IPS-NIHi11 (cell line): Measurements from ENCODE around the gene RALGAPA1.
"Not testable (repeated sequence)": the region's sequence is repeated elsewhere in the genome, so short reads cannot be mapped to it uniquely, and the experiment has no call there.

Experiments used
- DNase-seq: peaks from one replicate; pipeline ENCODE4 v3.0.0; 2012; ENCODE audit warnings: mixed read lengths, low spot score

RALGAPA1 gene

GRCh38 chr14:35761922-35762321 lies 47.2 kb downstream of the RALGAPA1 start:
- DNase-seq: no peak

GRCh38 chr14:35760143-35760542 lies 49.0 kb downstream of the RALGAPA1 start:
- DNase-seq: no peak

GRCh38 chr14:35758523-35759129 lies 50.5 kb downstream of the RALGAPA1 start:
- no peak for DNase-seq

GRCh38 chr14:35754671-35755070 lies 54.4 kb downstream of the RALGAPA1 start:
- no peak for DNase-seq

- DNase-seq: no peak
These were observed 56.7 kb downstream of the RALGAPA1 start for GRCh38 chr14:35752380-35752779.

GRCh38 chr14:35750202-35750904 lies 58.7 kb downstream of the RALGAPA1 start:
- no peak for DNase-seq

- DNase-seq: no peak
These were observed 61.7 kb downstream of the RALGAPA1 start for GRCh38 chr14:35747379-35747778.

GRCh38 chr14:35742442-35742841 lies 66.7 kb downstream of the RALGAPA1 start:
- no peak for DNase-seq

GRCh38 chr14:35742032-35742371 lies 67.1 kb downstream of the RALGAPA1 start:
- no peak for DNase-seq

GRCh38 chr14:35741345-35742031 lies 67.6 kb downstream of the RALGAPA1 start:
- no peak for DNase-seq

- no peak for DNase-seq
These were observed 68.9 kb downstream of the RALGAPA1 start for GRCh38 chr14:35740215-35740614.

GRCh38 chr14:35735163-35735562 lies 73.9 kb downstream of the RALGAPA1 start:
- DNase-seq: not testable (repeated sequence)

- DNase-seq: not testable (repeated sequence)
These were observed 75.6 kb downstream of the RALGAPA1 start for GRCh38 chr14:35733510-35733909.

- DNase-seq: no peak
These were observed 78.2 kb downstream of the RALGAPA1 start for GRCh38 chr14:35730871-35731270.

GRCh38 chr14:35727764-35728163 lies 81.3 kb downstream of the RALGAPA1 start:
- no peak for DNase-seq

- DNase-seq: no peak
These were observed 83.2 kb downstream of the RALGAPA1 start for GRCh38 chr14:35725930-35726329.

- DNase-seq: no peak
These were observed 94.0 kb downstream of the RALGAPA1 start for GRCh38 chr14:35715079-35715478.

- DNase-seq: no peak
These were observed 96.6 kb downstream of the RALGAPA1 start for GRCh38 chr14:35712466-35712865.

GRCh38 chr14:35708062-35708461 lies 101.0 kb downstream of the RALGAPA1 start:
- no peak for DNase-seq

GRCh38 chr14:35705636-35706035 lies 103.5 kb downstream of the RALGAPA1 start:
- DNase-seq: no peak

GRCh38 chr14:35704793-35705493 lies 104.2 kb downstream of the RALGAPA1 start:
- DNase-seq: no peak

GRCh38 chr14:35701531-35701930 lies 107.6 kb downstream of the RALGAPA1 start:
- no peak for DNase-seq
